ENCODE measurements around the gene SLC39A11. TPM values are rescaled to one million over a fixed set of nuclear protein-coding genes. Genes with fewer than 3 reads are reported as not detected.

Gene SLC39A11
- total RNA-seq, 2 experiments from 2014 or later = 25.6 to 51.5 TPM

DNA sequence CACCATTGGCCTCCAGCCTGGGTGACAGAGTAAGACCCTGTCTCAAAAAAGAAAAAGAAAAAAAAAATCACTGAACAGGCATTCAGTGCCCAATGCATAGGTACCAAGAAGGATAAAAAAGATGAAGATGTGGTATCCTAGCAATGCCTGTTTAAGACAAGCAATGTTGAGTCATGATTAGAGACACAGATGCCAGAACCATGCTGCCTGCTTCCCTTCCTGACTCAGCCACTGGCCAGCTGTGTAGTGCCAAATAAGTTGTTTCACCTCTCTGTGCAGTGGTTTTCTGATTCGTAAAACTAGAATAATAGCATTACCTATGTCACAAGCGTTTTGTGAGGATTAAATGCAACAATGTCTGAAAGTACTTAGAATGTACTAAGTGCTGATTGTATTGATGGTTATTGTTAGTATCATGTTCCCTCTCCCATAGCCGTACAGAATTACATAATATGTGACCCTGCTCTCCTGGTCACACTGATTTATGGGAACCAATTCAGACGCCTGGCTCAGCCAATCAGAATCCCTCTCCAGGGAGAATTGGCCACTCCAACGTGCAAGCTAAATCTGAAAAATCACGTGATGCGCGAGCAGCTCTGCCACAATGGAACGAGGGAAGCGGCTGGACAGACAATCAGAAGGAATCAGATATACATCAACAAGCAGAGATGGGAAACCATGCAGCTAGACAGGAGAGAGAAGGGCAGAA, 241.9 kb downstream of the SLC39A11 start:
- Histone ChIP-seq H3K4me1 (ENCODE audit: insufficient read depth, low read length, poor library complexity, severe bottlenecking) (no peaks in the 10 kb centered on the region), H3K79me2 (ENCODE audit: insufficient read depth, low read depth, low read length) (no peaks in the 10 kb centered on the region), H3K4me3 (ENCODE audit: low read depth, low read length, poor library complexity, severe bottlenecking) (no peak overlapping the region), H4K20me1 (ENCODE audit: insufficient read depth, low read length) (no peaks in the 10 kb centered on the region), H2AFZ (ENCODE audit: low read length) (no peak overlapping the region), H3K9me3 (ENCODE audit: low read length) (no peaks in the 10 kb centered on the region), H3K4me2 (ENCODE audit: low read length) (no peak overlapping the region), H3K27ac (ENCODE audit: low read depth, low read length, poor library complexity, severe bottlenecking) (no peak overlapping the region), H3K36me3 (ENCODE audit: insufficient read depth, low read length) (no peaks in the 10 kb centered on the region), H3K9me2 (ENCODE audit: insufficient read depth, low read length) (no peaks in the 10 kb centered on the region)
- no peak for DNase-seq (ENCODE audit: low spot score)
- TF ChIP-seq EZH2phosphoT487 (IDR thresholded peaks at IDR 0.05; ENCODE audit: borderline replicate concordance, low read depth, low read length) = no peak
- TF ChIP-seq, protein P1, sequence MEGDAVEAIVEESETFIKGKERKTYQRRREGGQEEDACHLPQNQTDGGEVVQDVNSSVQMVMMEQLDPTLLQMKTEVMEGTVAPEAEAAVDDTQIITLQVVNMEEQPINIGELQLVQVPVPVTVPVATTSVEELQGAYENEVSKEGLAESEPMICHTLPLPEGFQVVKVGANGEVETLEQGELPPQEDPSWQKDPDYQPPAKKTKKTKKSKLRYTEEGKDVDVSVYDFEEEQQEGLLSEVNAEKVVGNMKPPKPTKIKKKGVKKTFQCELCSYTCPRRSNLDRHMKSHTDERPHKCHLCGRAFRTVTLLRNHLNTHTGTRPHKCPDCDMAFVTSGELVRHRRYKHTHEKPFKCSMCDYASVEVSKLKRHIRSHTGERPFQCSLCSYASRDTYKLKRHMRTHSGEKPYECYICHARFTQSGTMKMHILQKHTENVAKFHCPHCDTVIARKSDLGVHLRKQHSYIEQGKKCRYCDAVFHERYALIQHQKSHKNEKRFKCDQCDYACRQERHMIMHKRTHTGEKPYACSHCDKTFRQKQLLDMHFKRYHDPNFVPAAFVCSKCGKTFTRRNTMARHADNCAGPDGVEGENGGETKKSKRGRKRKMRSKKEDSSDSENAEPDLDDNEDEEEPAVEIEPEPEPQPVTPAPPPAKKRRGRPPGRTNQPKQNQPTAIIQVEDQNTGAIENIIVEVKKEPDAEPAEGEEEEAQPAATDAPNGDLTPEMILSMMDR (conservative IDR thresholded peaks at IDR 0.05; ENCODE audit: low read length) = no peak
- ChIA-PET CTCF (ENCODE audit: unreplicated experiment) (no interaction called here), POLR2A (interaction anchor here (1.4 kb wide), 1 partner anchor 26 kb away, joined by 4 read pairs; no protein-coding TSS in a partner anchor)
- BruUV-seq (replicated peaks) = no TSS peak
- intact Hi-C loops (cut with micrococcal nuclease; ENCODE audit: unreplicated experiment) = no loop called here

DNA sequence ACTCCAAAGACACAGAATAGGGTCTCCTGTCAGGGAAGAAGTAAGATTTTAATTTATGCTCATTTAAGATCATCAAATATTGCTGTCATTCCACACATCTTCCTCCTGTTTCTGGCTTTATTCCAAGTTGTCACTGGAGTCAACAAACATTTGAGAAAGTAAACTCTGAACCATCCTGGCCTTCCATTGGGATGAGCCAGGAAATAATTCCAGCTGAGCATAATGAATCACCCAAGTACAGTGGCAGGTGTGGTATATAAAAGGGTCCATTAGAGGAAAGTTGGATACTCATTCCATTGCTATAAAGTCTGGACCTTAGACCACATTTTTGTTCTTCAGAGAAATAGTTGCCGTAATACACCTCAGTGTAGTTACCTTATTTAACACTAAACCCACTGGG, 246.1 kb downstream of the SLC39A11 start:
- Histone ChIP-seq H3K79me2 (ENCODE audit: insufficient read depth, low read depth, low read length) (no peaks in the 10 kb centered on the region), H3K4me2 (ENCODE audit: low read length) (no peak overlapping the region), H3K36me3 (ENCODE audit: insufficient read depth, low read length) (no peaks in the 10 kb centered on the region), H4K20me1 (ENCODE audit: insufficient read depth, low read length) (no peaks in the 10 kb centered on the region), H3K4me1 (ENCODE audit: insufficient read depth, low read length, poor library complexity, severe bottlenecking) (no peaks in the 10 kb centered on the region), H3K4me3 (ENCODE audit: low read depth, low read length, poor library complexity, severe bottlenecking) (no peak overlapping the region), H3K9me3 (ENCODE audit: low read length) (no peaks in the 10 kb centered on the region), H2AFZ (ENCODE audit: low read length) (no peak overlapping the region), H3K9me2 (ENCODE audit: insufficient read depth, low read length) (no peaks in the 10 kb centered on the region), H3K27ac (ENCODE audit: low read depth, low read length, poor library complexity, severe bottlenecking) (no peak overlapping the region)
- ChIA-PET CTCF (ENCODE audit: unreplicated experiment) (no interaction called here), POLR2A (interaction anchor here (0.7 to 1.2 kb wide), 2 partner anchors 24 to 1433 kb away, joined by 3 to 5 read pairs; no protein-coding TSS in a partner anchor)
- no peak for DNase-seq (ENCODE audit: low spot score)
- TF ChIP-seq, protein P1 (conservative IDR thresholded peaks at IDR 0.05; ENCODE audit: low read length) = no peak
- TF ChIP-seq EZH2phosphoT487 (IDR thresholded peaks at IDR 0.05; ENCODE audit: borderline replicate concordance, low read depth, low read length) = no peak
- intact Hi-C loops (cut with micrococcal nuclease; ENCODE audit: unreplicated experiment) = no loop called here
- BruUV-seq (replicated peaks) = no TSS peak

DNA sequence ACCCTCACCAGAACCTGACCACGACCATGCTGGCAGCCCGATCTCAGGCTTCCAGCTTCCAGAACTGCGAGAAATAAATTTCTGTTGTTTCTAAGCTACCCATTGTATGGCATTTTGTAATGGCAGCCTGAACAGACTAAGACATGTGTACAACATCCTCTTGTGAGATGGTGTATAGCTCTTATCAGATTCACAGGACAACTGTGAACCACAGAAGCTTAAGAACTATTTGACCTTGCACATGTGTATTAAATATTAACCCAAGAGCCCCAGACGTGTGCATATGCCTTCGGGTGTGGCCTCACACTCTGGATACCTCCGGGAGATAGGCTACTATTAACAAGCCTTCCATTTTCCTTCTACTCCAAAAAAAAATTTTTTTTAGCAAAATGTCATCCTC, 248.9 kb downstream of the SLC39A11 start:
- Histone ChIP-seq H3K9me3 (ENCODE audit: low read length) (no peaks in the 10 kb centered on the region), H3K79me2 (ENCODE audit: insufficient read depth, low read depth, low read length) (no peaks in the 10 kb centered on the region), H3K27ac (ENCODE audit: low read depth, low read length, poor library complexity, severe bottlenecking) (no peak overlapping the region), H4K20me1 (ENCODE audit: insufficient read depth, low read length) (no peaks in the 10 kb centered on the region), H3K4me1 (ENCODE audit: insufficient read depth, low read length, poor library complexity, severe bottlenecking) (no peaks in the 10 kb centered on the region), H3K9me2 (ENCODE audit: insufficient read depth, low read length) (no peaks in the 10 kb centered on the region), H2AFZ (ENCODE audit: low read length) (no peak overlapping the region), H3K36me3 (ENCODE audit: insufficient read depth, low read length) (no peaks in the 10 kb centered on the region), H3K4me3 (ENCODE audit: low read depth, low read length, poor library complexity, severe bottlenecking) (no peak overlapping the region), H3K4me2 (ENCODE audit: low read length) (no peak overlapping the region)
- POLR2A ChIA-PET = interaction anchor here (0.9 kb wide), 1 partner anchor 29 kb away, joined by 3 read pairs; no protein-coding TSS in a partner anchor
- BruUV-seq (replicated peaks) = no TSS peak
- CTCF ChIA-PET (ENCODE audit: unreplicated experiment) = no interaction called here
- DNase-seq (ENCODE audit: low spot score) = no peak
- TF ChIP-seq EZH2phosphoT487 (IDR thresholded peaks at IDR 0.05; ENCODE audit: borderline replicate concordance, low read depth, low read length) = no peak
- TF ChIP-seq, protein P1 (conservative IDR thresholded peaks at IDR 0.05; ENCODE audit: low read length) = no peak
- intact Hi-C loops (cut with micrococcal nuclease; ENCODE audit: unreplicated experiment) = no loop called here

Data from OCI-LY7 (cell line).